Activated CD8-positive, alpha-beta memory T cell treated with anti-CD3 and anti-CD28 coated beads, Interleukin-2, amount 50 U/mL, for 1 hour (primary cell): ENCODE results near the gene S100G.

Experiments
- DNase-seq: peaks from one replicate; pipeline ENCODE4 v3.0.0-alpha.2; 2020; ENCODE audit errors: extremely low read depth

S100G gene

DNA sequence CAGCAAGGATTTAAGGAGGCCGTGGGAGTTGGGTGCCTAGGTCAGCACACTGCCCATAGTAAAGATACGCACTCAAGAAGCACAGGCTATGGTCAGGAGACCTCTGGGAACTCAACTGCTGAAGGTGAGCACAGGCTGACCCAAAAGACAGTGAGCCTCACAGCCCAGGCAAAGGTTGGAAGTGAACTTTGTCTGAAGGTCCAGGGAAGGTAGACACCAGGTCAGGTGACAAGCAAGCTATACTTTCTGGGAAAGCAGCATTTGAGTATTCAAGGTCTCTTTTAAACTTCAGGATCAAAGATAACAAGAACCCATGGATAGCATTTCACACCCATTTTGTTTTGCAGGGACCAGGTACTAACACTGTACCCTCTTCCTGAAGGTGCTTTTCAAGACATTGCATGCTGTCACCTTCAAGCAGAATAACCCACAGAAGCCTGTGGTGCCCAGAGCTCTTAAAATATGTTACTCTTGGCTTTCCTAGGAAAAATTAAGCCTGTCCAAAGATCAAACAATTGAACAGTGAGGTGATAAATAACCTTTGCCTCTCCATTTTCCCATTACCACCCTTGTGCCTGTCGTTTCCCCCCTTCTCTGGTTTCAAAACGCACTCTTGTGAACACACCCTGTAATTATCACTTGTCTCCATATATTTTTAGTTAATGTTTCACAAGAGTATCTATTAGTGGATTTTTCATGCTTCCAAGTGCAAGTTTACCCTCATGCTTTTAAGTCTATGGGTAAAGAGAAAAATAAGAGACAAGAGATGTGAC is 3.4 kb upstream of the S100G start:
- no peak for DNase-seq

- DNase-seq: no peak
Measured at GRCh38 chrX:16651391-16652024, 1.6 kb downstream of the S100G start.

DNA sequence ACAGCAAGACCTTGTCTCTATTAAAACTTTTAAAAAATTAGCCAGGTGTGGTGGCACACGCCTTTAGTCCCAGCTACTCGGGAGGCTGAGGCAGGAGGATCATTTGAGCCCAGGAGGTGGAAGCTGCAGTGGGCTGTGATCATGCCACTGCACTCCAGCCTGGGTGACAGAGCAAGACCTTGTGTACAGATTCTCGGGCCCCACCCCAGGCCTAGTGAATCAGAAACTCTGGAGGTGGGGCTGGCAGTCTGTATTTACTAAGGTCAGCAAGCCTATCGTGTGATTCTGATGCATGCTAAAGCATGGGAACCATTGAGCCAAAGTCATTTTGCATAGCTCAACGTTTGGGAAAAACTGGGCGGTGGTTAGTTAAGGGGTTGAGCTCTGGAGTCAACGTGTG is 3.5 kb downstream of the S100G start:
- no peak for DNase-seq

GRCh38 chrX:16654093-16654492 is 4.1 kb downstream of the S100G start:
- DNase-seq: no peak

DNA sequence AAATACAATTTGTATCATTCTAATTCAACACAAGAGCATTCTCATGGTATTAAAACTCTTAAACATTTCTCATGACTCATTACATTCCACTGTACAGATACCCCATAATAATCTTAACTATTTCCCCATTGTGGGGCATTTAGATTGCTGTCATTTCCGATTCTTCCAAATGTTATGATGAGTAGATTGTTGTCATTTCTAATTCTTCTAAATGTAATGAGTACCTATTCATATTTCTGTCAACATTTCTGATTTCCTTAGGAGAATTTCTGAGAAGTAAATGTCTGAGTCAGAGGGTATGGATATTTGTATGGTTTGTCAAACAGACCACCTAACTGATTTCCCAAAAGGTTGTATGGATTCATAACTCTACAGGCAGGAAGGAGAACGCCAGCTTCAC is 8.3 kb downstream of the S100G start:
- no peak for DNase-seq

- DNase-seq: no peak
Measured at GRCh38 chrX:16659321-16659720, 9.4 kb downstream of the S100G start.

GRCh38 chrX:16661495-16661894 is 11.5 kb downstream of the S100G start:
- no peak for DNase-seq

DNA sequence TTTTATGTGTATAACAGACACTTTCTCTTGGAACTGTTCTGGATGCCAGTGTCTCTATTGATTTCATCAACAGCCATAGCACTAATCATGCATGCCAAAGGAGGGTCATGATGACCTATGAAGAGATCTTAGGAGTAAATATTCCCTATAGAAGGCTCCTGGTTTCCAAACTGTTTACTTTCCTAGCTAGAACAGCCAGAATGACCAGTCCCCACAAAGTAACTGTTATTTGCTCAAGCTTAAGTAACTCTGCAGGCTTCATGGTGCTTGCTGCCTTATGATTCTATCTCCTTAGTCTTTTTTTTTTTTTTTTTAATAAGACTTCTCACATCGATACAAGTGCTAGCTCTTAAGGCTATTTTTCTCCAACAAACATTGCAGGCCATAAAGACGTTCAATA is 12.4 kb downstream of the S100G start:
- no peak for DNase-seq

- DNase-seq: no peak
Measured at GRCh38 chrX:16664074-16664473, 14.1 kb downstream of the S100G start.

GRCh38 chrX:16664626-16665025 is 14.7 kb downstream of the S100G start:
- no peak for DNase-seq

- DNase-seq: no peak
Measured at GRCh38 chrX:16665089-16665488, 15.1 kb downstream of the S100G start.

DNA sequence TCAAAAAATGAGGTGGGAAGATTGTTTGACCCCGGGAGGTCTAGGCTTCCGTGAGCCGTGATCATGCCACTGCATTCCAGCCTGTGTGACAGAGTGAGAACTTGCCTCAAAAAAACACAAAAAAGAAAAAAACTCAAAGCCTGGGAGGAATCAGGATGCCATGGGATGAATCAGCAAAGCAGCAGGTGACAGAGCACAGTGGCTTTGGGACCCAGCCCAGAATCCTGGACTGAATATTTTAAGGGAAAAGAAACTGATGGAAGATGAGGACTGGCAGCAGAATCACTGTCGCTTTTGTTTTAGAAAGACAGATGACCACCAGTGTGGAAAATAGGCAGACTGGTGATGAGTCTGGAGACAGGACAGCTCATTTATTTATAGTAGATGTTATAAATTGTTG is 16.6 kb downstream of the S100G start:
- DNase-seq: no peak

DNA sequence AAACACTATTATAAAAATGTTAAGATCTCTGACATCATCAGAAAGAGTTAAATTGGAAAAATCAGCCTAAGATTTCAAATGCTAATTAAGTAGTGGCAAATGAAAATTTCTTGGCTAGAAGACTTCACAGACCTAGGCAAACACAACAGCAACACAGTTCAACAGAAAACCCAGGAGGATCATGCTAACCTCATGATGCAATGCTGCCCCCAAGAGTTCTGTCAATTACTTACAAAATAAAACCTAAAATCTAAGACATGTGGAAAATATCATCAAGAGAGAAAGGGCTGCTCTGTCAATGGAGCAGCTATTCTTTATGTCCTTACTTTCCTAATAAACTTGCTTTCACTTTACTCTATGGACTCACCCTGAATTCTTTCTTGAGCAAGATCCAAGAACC is 21.0 kb downstream of the S100G start:
- no peak for DNase-seq

- no peak for DNase-seq
Measured at GRCh38 chrX:16678689-16679088, 28.7 kb downstream of the S100G start.

DNA sequence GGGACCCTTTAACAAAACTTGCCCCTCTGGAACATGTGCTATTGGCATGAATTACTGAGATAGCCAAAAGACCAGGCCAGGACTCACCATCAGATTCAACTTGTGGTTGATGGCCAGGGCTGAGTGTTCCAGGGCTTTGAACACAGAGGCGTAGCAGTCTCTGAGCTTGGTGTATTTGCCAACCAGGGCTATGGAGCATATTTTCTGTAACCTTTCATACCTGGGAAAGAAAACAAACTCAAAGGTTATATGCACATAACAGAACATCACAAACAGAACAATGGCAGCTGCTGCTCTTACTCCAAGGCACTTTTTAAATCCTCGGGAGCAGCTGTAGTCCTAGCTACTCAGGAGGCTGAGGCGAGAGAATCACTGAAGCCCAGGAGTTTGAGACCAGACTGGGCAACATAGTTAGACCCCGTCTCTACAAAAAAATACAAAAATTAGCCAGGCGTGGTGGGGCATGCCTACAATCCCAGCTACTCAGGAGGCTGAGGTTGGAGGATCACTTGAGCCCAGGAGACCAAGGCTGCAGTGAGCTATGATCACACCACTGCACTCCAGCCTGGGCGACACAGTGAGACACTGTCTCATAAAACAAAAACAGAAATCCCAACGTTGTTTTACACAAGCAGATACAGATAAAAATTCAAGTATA is 33.2 kb downstream of the S100G start:
- no peak for DNase-seq

DNA sequence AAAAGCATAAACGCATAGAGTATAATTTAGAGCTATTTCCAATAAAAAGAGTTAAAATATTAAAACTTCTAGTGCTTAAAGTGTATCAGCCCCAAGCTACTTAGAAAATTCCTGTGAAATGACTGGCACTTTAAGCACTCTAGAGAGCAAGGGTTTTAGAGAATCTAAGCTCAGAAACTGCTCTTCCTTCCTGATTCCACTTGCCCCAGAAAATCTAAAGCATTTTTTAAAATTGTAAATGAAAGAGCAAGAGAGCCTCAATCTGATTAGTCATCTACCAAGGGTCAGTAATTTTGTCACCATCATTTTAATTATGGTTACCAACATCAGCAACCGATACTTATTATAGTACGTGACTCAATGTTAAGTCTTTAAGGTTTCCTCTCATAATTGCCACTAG is 37.6 kb downstream of the S100G start:
- DNase-seq: no peak

- peak; percentile 21 for DNase-seq
Measured at GRCh38 chrX:16695079-16695676, 45.2 kb downstream of the S100G start.

DNA sequence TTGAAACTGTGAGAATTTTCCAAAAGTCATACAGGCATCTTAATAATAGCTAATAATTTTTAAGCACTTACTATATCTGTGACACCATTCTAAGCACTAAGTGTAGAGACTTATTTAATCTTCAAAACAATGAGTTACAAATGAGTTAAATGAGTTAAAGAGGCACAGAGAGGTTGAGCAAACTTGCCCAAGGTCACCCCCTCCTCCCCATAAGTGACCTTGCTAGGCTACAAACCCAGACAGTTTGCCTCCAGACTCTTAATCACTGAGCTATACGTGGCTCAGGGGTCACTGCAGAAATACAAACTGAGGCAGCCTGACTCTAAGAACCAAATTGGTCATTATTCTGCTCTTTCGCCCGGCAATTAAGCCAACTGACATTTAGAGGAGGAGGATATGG is 47.0 kb downstream of the S100G start:
- no peak for DNase-seq

DNA sequence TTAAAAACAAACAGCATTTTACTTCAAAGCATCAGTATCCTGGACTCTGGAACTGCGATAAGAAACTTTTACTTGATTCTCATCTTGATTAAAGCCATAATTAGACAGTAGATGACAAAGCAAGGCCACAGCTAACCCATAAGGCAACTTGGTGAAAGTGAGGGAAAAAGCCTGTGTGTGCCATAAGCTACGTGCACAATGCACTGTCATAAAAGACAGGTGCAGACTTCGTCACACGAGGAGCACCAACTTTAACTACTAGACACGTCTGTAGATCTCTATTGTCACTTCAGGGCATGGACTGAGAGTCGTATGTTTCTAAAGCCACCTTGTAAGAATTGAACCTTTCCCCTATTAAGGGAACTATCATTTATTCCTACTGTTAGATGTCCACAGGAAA is 49.4 kb downstream of the S100G start:
- no peak for DNase-seq

GRCh38 chrX:16700734-16701133 is 50.8 kb downstream of the S100G start:
- no peak for DNase-seq

GRCh38 chrX:16702700-16703599 is 53.0 kb downstream of the S100G start:
- DNase-seq: no peak
